IMR-90 (cell line): Measurements from ENCODE around the gene UGT2B11. TPM values are rescaled to one million over a fixed set of nuclear protein-coding genes. Genes with fewer than 3 reads are reported as not detected.

Source experiments
- ATAC-seq: fragments of 200-7000 bp; cut with Tn5 transposase; 2 replicates; pipeline ENCODE4 v1.9.1; 2020; ENCODE audit warnings: low read depth, mild to moderate bottlenecking, moderate library complexity
- BruUV-seq: library from RNA; stranded (reverse); fragments of 400-500 nt; replicated peaks from 2 replicates; lab custom pipeline; 2021; lab: Mats Ljungman, UMichigan
- CTCF ChIA-PET: fragments of 300-600 bp; formaldehyde crosslinking; extraction: SDS; loops from one replicate; lab custom pipeline; 2021; ENCODE audit warnings: antibody characterized with exemption; lab: Yijun Ruan, JAX
- POLR2A ChIA-PET: fragments of 300-600 bp; sonication (Branson Sonifier 250); formaldehyde crosslinking; loops from one replicate; lab custom pipeline; 2022; ENCODE audit warnings: antibody characterized with exemption; ENCODE audit not compliant: unreplicated experiment; lab: Charles Lee
- DNase-seq: peaks from one replicate; pipeline ENCODE4 v3.0.0; 2013
- H2AFZ ChIP-seq: replicated peaks from 2 replicates; pipeline ENCODE3; 2013; ENCODE audit warnings: low read length, mild to moderate bottlenecking; ENCODE audit not compliant: poor library complexity
- H2AK5ac ChIP-seq: 2 replicates; pipeline ENCODE4 v1.6.1; 2013; ENCODE audit warnings: low read depth, low read length, inconsistent platforms
- H2AK9ac ChIP-seq: replicated peaks from 2 replicates; pipeline ENCODE3; 2013; ENCODE audit warnings: mild to moderate bottlenecking, low read depth, low read length, moderate library complexity; ENCODE audit not compliant: poor library complexity
- H2BK120ac ChIP-seq: 2 replicates; pipeline ENCODE4 v1.6.1; 2013; ENCODE audit warnings: low read depth, low read length, inconsistent platforms
- H2BK15ac ChIP-seq: 3 replicates; pipeline ENCODE4 v1.6.1; 2013; ENCODE audit warnings: low read depth, low read length, inconsistent platforms
- H2BK20ac ChIP-seq: 2 replicates; pipeline ENCODE4 v1.6.1; 2013; ENCODE audit warnings: low read depth, mild to moderate bottlenecking, inconsistent platforms, low read length, moderate library complexity
- H2BK5ac ChIP-seq: 2 replicates; pipeline ENCODE4 v1.6.1; 2013; ENCODE audit warnings: mild to moderate bottlenecking, low read depth, low read length, inconsistent platforms; ENCODE audit not compliant: poor library complexity, severe bottlenecking
- H3K14ac ChIP-seq: replicated peaks from 2 replicates; pipeline ENCODE4 v1.6.1; 2013; ENCODE audit warnings: low read depth, low read length, inconsistent platforms
- H3K18ac ChIP-seq: 2 replicates; pipeline ENCODE4 v1.6.1; 2013; ENCODE audit warnings: low read depth, low read length, control low read depth
- H3K23ac ChIP-seq: 2 replicates; pipeline ENCODE4 v1.6.1; 2013; ENCODE audit warnings: low read depth, low read length, inconsistent platforms
- H3K27ac ChIP-seq: 2 replicates; pipeline ENCODE4 v1.5.1; 2013; ENCODE audit warnings: mild to moderate bottlenecking, control low read depth, low read length; ENCODE audit not compliant: insufficient read depth
- H3K27me3 ChIP-seq: 2 replicates; pipeline ENCODE4 v1.6.1; 2013; ENCODE audit warnings: low read length; ENCODE audit not compliant: control insufficient read depth, insufficient read depth
- H3K36me3 ChIP-seq: 2 replicates; pipeline ENCODE4 v1.6.1; 2013; ENCODE audit warnings: low read length, mixed read lengths; ENCODE audit not compliant: control insufficient read depth, insufficient read depth
- H3K4ac ChIP-seq: 2 replicates; pipeline ENCODE4 v1.6.1; 2013; ENCODE audit warnings: low read depth, low read length, inconsistent platforms
- H3K4me1 ChIP-seq: 2 replicates; pipeline ENCODE4 v1.6.1; 2013; ENCODE audit warnings: low read length, mixed read lengths; ENCODE audit not compliant: control insufficient read depth, insufficient read depth
- H3K4me2 ChIP-seq: 2 replicates; pipeline ENCODE4 v1.6.1; 2013; ENCODE audit warnings: low read depth, mild to moderate bottlenecking, control low read depth, low read length, moderate library complexity
- H3K4me3 ChIP-seq: 2 replicates; pipeline ENCODE4 v1.5.1; 2013; ENCODE audit warnings: low read depth, mild to moderate bottlenecking, control low read depth, low read length, moderate library complexity; ENCODE audit not compliant: insufficient read depth
- H3K56ac ChIP-seq: 2 replicates; pipeline ENCODE4 v1.6.1; 2013; ENCODE audit warnings: low read length, inconsistent platforms; ENCODE audit not compliant: insufficient read depth; ENCODE audit errors: extremely low read depth
- H3K79me1 ChIP-seq, 2 experiments: 2 replicates each; pipeline ENCODE4 v1.6.1; 2013; ENCODE audit warnings: low read length in 2 of 2, inconsistent platforms in 1 of 2, low read depth in 1 of 2
- H3K9ac ChIP-seq: 2 replicates; pipeline ENCODE4 v1.6.1; 2013; ENCODE audit warnings: low read depth, low read length, control low read depth
- H3K9me1 ChIP-seq: 2 replicates; pipeline ENCODE4 v1.6.1; 2013; ENCODE audit warnings: low read length, inconsistent platforms; ENCODE audit not compliant: insufficient read depth
- H3K9me3 ChIP-seq: 2 replicates; pipeline ENCODE4 v1.6.1; 2013; ENCODE audit warnings: low read length; ENCODE audit not compliant: control insufficient read depth, insufficient read depth
- H4K20me1 ChIP-seq: 2 replicates; pipeline ENCODE4 v1.6.1; 2013; ENCODE audit warnings: low read length, inconsistent platforms; ENCODE audit not compliant: insufficient read depth
- H4K5ac ChIP-seq: 2 replicates; pipeline ENCODE4 v1.6.1; 2013; ENCODE audit warnings: mild to moderate bottlenecking, low read depth, low read length, control low read depth
- H4K8ac ChIP-seq, 2 experiments: 2 replicates each; pipeline ENCODE4 v1.6.1; 2013; ENCODE audit warnings: low read depth in 2 of 2, low read length in 2 of 2, control low read depth in 1 of 2, inconsistent platforms in 1 of 2
- H4K91ac ChIP-seq: 2 replicates; pipeline ENCODE4 v1.6.1; 2013; ENCODE audit warnings: low read depth, low read length, inconsistent platforms; ENCODE audit not compliant: insufficient read depth
- BHLHE40 ChIP-seq: fragments of 150-350 bp; IDR thresholded peaks from 2 replicates; pipeline ENCODE4 v1.6.1; 2016; ENCODE audit warnings: mild to moderate bottlenecking, low read depth, low read length
- CEBPB ChIP-seq: IDR thresholded peaks from 2 replicates; pipeline ENCODE4 v1.6.1; 2012; ENCODE audit warnings: low read depth, low read length, improper control_type of control experiment
- CHD1 ChIP-seq: IDR thresholded peaks from 2 replicates; pipeline ENCODE4 v1.6.1; 2012; ENCODE audit warnings: low read depth, low read length, improper control_type of control experiment
- FOS ChIP-seq: fragments of 150-350 bp; IDR thresholded peaks from 2 replicates; pipeline ENCODE4 v1.6.1; 2016; ENCODE audit warnings: low read depth, low read length
- MAFK ChIP-seq: IDR thresholded peaks from 2 replicates; pipeline ENCODE4 v1.6.1; 2012; ENCODE audit warnings: low read depth, low read length, improper control_type of control experiment
- MAZ ChIP-seq: IDR thresholded peaks from 2 replicates; pipeline ENCODE4 v1.6.1; 2012; ENCODE audit warnings: low read depth, mild to moderate bottlenecking, low read length, improper control_type of control experiment, moderate library complexity, borderline replicate concordance
- MXI1 ChIP-seq: IDR thresholded peaks from 2 replicates; pipeline ENCODE4 v1.6.1; 2012; ENCODE audit warnings: low read depth, mild to moderate bottlenecking, low read length, moderate library complexity, borderline replicate concordance
- NFE2L2 ChIP-seq: fragments of 150-350 bp; IDR thresholded peaks from 2 replicates; pipeline ENCODE4 v1.6.1; 2016; ENCODE audit warnings: low read depth, mild to moderate bottlenecking, low read length
- POLR2A ChIP-seq: IDR thresholded peaks from 2 replicates; pipeline ENCODE4 v1.6.1; 2012; ENCODE audit warnings: mild to moderate bottlenecking, low read depth, low read length
- RAD21 ChIP-seq: IDR thresholded peaks from 2 replicates; pipeline ENCODE4 v1.6.1; 2012; ENCODE audit warnings: low read length, improper control_type of control experiment
- RCOR1 ChIP-seq: IDR thresholded peaks from 2 replicates; pipeline ENCODE4 v1.6.1; 2012; ENCODE audit warnings: mild to moderate bottlenecking, low read length, improper control_type of control experiment; ENCODE audit not compliant: insufficient replicate concordance
- RFX5 ChIP-seq: IDR thresholded peaks from 2 replicates; pipeline ENCODE4 v1.8.0; 2012; ENCODE audit warnings: low read depth, mild to moderate bottlenecking, low read length, moderate library complexity
- SMC3 ChIP-seq: fragments of 150-350 bp; IDR thresholded peaks from 2 replicates; pipeline ENCODE4 v1.6.1; 2016; ENCODE audit warnings: low read depth, mild to moderate bottlenecking, antibody characterized with exemption, low read length, moderate library complexity
- WGBS, 2 experiments: methylation state at CpG; one replicate each; pipeline versions ENCODE4 v1.1.5 to v1.1.7; 2013; ENCODE audit warnings: missing lambda C conversion rate in 2 of 2; ENCODE audit not compliant: insufficient read length in 1 of 2; ENCODE audit errors: extremely low coverage in 2 of 2; 5-methylcytosine and 5-hydroxymethylcytosine counted together
- dilution Hi-C: fragments of 300-500 bp; cut with HindIII; formaldehyde crosslinking; loops from one replicate; pipeline ENCODE4 v1.14.3; 2018; ENCODE audit warnings: low sequenced_read_pairs; ENCODE audit not compliant: unreplicated experiment
- in situ Hi-C: fragments of 300-500 bp; cut with MboI; formaldehyde crosslinking; loops from 3 replicates; pipeline ENCODE4 v1.14.3; 2019; ENCODE audit warnings: low sequenced_read_pairs, inconsistent platforms, mixed read lengths
- intact Hi-C: fragments of 100-400 bp; cut with micrococcal nuclease; formaldehyde crosslinking; loops from 2 replicates; pipeline ENCODE4 v1.10.0; 2022
- polyA plus RNA-seq, 3 experiments: library from polyadenylated mRNA; depleted of rRNA; stranded (reverse); fragments of >200 nt; gene quantifications; 2 replicates each; pipeline ENCODE4 v1.2.3, GENCODE V29; 2012; ENCODE audit warnings: low replicate concordance in 1 of 3
- total RNA-seq: library from RNA; depleted of rRNA; stranded (reverse); fragments of >200 nt; gene quantifications from 2 replicates; pipeline ENCODE4 v1.2.3, GENCODE V29; 2012
- TF ChIP-seq, protein P1 (sequence below): fragments of 150-350 bp; IDR thresholded peaks from 2 replicates; pipeline ENCODE4 v1.6.1; 2017; ENCODE audit warnings: mild to moderate bottlenecking, antibody characterized with exemption, low read length, low read depth
- TF ChIP-seq, protein P2 (sequence below): conservative IDR thresholded peaks from 2 replicates; pipeline ENCODE4 v1.5.1; 2012; ENCODE audit warnings: mild to moderate bottlenecking, low read depth, low read length, improper control_type of control experiment
- TF ChIP-seq, protein P3 (sequence below): fragments of 150-350 bp; IDR thresholded peaks from 2 replicates; pipeline ENCODE4 v1.6.1; 2016; ENCODE audit warnings: low read depth, mild to moderate bottlenecking, low read length, moderate library complexity, borderline replicate concordance

The UGT2B11 gene
- total and polyA plus RNA-seq, 2 of the 4 experiments (the other 2 are of a cell fraction) = not detected

DNA sequence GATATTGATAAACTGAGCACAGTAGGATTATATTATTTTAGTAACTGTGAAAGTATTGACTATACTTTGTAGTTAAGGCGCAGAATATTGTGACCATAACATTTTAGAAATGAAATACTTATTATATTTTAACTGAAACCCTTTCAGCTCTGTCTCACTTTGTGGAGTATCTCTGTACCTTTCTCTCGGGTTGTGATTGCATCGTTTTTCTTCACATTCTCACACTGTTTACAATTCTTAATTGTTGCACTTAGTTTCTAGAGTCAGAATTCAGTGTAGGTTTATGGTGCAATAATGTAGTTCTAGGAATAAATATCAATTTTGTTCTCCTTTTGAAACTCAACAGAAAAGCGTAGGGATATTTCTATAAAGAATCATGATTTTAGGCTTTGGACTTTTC, 60.5 kb downstream of the UGT2B11 start:
- H2AK5ac ChIP-seq = no peak overlapping the region
- H4K8ac ChIP-seq = no peak overlapping the region
- no peak overlapping the region for H3K4me2 ChIP-seq
- no peak overlapping the region for H2BK5ac ChIP-seq
- no peak overlapping the region for H2BK20ac ChIP-seq
- ChIA-PET POLR2A (no interaction called here), CTCF (no interaction called here)
- no TSS peak for BruUV-seq
- dilution Hi-C loops = no loop called here
- no peaks in the 10 kb centered on the region for H3K27me3 ChIP-seq
- H2BK120ac ChIP-seq = no peak overlapping the region
- H3K27ac ChIP-seq = no peak overlapping the region
- no peak overlapping the region for H3K56ac ChIP-seq
- no peak overlapping the region for H4K5ac ChIP-seq
- in situ Hi-C loops = loop anchor here (25.0 kb wide), 1 partner anchor 892 kb away; no protein-coding TSS in a partner anchor
- WGBS, 2 experiments = no CpG with 5 or more reads among the region's 4 CpGs
- no peak overlapping the region for H4K91ac ChIP-seq
- H3K4ac ChIP-seq = no peak overlapping the region
- H3K14ac ChIP-seq = no peak overlapping the region
- no peaks in the 10 kb centered on the region for H3K36me3 ChIP-seq
- no peak overlapping the region for H2BK15ac ChIP-seq
- H3K9me1 ChIP-seq = no peaks in the 10 kb centered on the region
- no peaks in the 10 kb centered on the region for H4K20me1 ChIP-seq
- ATAC-seq (no peak), DNase-seq (no peak)
- H3K4me1 ChIP-seq = no peaks in the 10 kb centered on the region
- H2AK9ac ChIP-seq = no peak overlapping the region
- intact Hi-C loops = loop anchor here (1.0 kb wide), 1 partner anchor 36 kb away; no protein-coding TSS in a partner anchor
- no peak overlapping the region for H3K23ac ChIP-seq
- no peak overlapping the region for H2AFZ ChIP-seq
- no peak overlapping the region for H3K9ac ChIP-seq
- H3K4me3 ChIP-seq = no peak overlapping the region
- TF ChIP-seq SMC3 (no peak), CHD1 (no peak), FOS (no peak), CEBPB (no peak), RCOR1 (no peak), MAZ (no peak), BHLHE40 (no peak), POLR2A (no peak), MAFK (no peak), MXI1 (no peak), RFX5 (no peak), RAD21 (no peak), NFE2L2 (no peak)
- TF ChIP-seq, protein P1, sequence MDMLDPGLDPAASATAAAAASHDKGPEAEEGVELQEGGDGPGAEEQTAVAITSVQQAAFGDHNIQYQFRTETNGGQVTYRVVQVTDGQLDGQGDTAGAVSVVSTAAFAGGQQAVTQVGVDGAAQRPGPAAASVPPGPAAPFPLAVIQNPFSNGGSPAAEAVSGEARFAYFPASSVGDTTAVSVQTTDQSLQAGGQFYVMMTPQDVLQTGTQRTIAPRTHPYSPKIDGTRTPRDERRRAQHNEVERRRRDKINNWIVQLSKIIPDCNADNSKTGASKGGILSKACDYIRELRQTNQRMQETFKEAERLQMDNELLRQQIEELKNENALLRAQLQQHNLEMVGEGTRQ = no peak
- TF ChIP-seq, protein P2, sequence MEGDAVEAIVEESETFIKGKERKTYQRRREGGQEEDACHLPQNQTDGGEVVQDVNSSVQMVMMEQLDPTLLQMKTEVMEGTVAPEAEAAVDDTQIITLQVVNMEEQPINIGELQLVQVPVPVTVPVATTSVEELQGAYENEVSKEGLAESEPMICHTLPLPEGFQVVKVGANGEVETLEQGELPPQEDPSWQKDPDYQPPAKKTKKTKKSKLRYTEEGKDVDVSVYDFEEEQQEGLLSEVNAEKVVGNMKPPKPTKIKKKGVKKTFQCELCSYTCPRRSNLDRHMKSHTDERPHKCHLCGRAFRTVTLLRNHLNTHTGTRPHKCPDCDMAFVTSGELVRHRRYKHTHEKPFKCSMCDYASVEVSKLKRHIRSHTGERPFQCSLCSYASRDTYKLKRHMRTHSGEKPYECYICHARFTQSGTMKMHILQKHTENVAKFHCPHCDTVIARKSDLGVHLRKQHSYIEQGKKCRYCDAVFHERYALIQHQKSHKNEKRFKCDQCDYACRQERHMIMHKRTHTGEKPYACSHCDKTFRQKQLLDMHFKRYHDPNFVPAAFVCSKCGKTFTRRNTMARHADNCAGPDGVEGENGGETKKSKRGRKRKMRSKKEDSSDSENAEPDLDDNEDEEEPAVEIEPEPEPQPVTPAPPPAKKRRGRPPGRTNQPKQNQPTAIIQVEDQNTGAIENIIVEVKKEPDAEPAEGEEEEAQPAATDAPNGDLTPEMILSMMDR = no peak
- TF ChIP-seq, protein P3, sequence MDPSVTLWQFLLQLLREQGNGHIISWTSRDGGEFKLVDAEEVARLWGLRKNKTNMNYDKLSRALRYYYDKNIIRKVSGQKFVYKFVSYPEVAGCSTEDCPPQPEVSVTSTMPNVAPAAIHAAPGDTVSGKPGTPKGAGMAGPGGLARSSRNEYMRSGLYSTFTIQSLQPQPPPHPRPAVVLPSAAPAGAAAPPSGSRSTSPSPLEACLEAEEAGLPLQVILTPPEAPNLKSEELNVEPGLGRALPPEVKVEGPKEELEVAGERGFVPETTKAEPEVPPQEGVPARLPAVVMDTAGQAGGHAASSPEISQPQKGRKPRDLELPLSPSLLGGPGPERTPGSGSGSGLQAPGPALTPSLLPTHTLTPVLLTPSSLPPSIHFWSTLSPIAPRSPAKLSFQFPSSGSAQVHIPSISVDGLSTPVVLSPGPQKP = no peak
- no peaks in the 10 kb centered on the region for H3K79me1 ChIP-seq
- no peak overlapping the region for H3K18ac ChIP-seq
- no peaks in the 10 kb centered on the region for H3K9me3 ChIP-seq
